Lower leg skin (tissue), 4 donors: ENCODE measurements around the gene EPHA6. TPM values are rescaled to one million over a fixed set of nuclear protein-coding genes. Genes with fewer than 3 reads are reported as not detected.

Source experiments
- DNase-seq, 2 donors: peaks; one replicate each; pipeline ENCODE4 v3.0.0-alpha.2; 2019; ENCODE audit warnings: low spot score in 2 of 2
- H3K4me3 ChIP-seq: fragments of 200-600 bp; sonication (generic); 2 replicates; pipeline ENCODE4 v1.5.1; 2017; ENCODE audit warnings: mild to moderate bottlenecking, low read depth; ENCODE audit not compliant: poor library complexity, severe bottlenecking
- CTCF ChIP-seq, 3 donors: fragments of 450-650 bp; IDR thresholded peaks; one replicate each; pipeline ENCODE4 v1.5.1; 2016; ENCODE audit warnings: antibody characterized with exemption in 3 of 3, mild to moderate bottlenecking in 3 of 3, moderate library complexity in 2 of 3
- POLR2A ChIP-seq, 2 donors: fragments of 450-650 bp; IDR thresholded peaks; one replicate each; pipeline ENCODE4 v1.6.1; 2016 to 2017; ENCODE audit warnings: antibody characterized with exemption in 2 of 2, mild to moderate bottlenecking in 1 of 2, moderate library complexity in 1 of 2
- WGBS, 2 donors: methylation state at CpG; one replicate each; pipeline ENCODE4 v1.1.5; 2018; 5-methylcytosine and 5-hydroxymethylcytosine counted together
- intact Hi-C: fragments of 100-400 bp; cut with DNase I; formaldehyde crosslinking; loops from one replicate; pipeline ENCODE4 v1.15.0; 2023; ENCODE audit warnings: low total_unique reads
- total RNA-seq, 4 donors: library from RNA; depleted of rRNA; stranded (reverse); fragments of >200 nt; gene quantifications; one replicate each; pipeline ENCODE4 v1.1.0, GENCODE V29; 2016

Gene EPHA6
- under 1 TPM in 1 of 4 donors, not detected in 3; 0.23 TPM for total RNA-seq

- TF ChIP-seq POLR2A (IDR thresholded peaks at IDR 0.05) (no peak), CTCF (IDR thresholded peaks at IDR 0.05) (no peak)
- DNase-seq, result peak in 1 of 2 donors; percentile 84
- WGBS, 2 donors, result 1 to 2% methylated on average over 42 to 45 of the region's 83 CpGs
- intact Hi-C loops, result no loop called here
- peak within 1 kb of the TSS; percentile 45 for H3K4me3 ChIP-seq
Observed at GRCh38 chr3:96813820-96814650, at the start of gene EPHA6. Gene EPHA6, plus strand, starts transcription at chr3:96814594.

DNA sequence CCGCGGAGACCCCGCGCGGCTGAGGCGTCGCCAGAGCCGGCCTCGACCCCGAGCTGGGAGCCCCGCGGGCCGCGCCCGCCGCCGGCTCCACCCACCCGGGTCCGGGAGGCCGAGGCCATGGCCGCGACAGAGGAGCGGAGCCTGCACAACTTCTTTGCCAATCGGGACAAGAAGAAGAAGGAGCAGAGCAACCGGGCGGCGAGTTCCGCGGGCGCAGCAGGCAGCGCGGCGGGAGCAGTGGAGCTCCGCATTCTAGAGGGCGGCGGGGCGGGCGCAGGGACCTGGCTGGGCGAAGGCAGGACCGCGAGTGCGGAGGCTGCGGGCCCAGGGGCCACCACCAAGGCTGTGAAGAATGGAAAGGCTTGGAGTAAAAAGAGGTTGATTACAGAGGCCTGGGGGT is 37.6 kb upstream of the EPHA6 start:
- DNase-seq, result no peak
- H3K4me3 ChIP-seq, result no peak overlapping the region
- intact Hi-C loops, result no loop called here
- TF ChIP-seq POLR2A (IDR thresholded peaks at IDR 0.05), result no peak
- no peak for TF ChIP-seq CTCF (IDR thresholded peaks at IDR 0.05)
- WGBS, 2 donors, result 86 to 88% methylated on average over 43 of the region's 43 CpGs

- DNase-seq, result no peak
Observed at GRCh38 chr3:96779810-96780209, 34.6 kb upstream of the EPHA6 start.

GRCh38 chr3:96796101-96796500 is 18.3 kb upstream of the EPHA6 start:
- DNase-seq, result no peak
- H3K4me3 ChIP-seq, result no peak overlapping the region
- WGBS, 2 donors, result 92% methylated on average over 5 of the region's 5 CpGs
- TF ChIP-seq CTCF (IDR thresholded peaks at IDR 0.05), result no peak
- TF ChIP-seq POLR2A (IDR thresholded peaks at IDR 0.05), result no peak
- intact Hi-C loops, result no loop called here

More at GRCh38 chr3:96779810-96780209, 34.6 kb upstream of the EPHA6 start:
- 74 to 85% methylated on average over 5 to 6 of the region's 6 CpGs for whole genome bisulfite sequencing, 2 donors
- no peak overlapping the region for H3K4me3 ChIP-seq
- TF ChIP-seq CTCF (IDR thresholded peaks at IDR 0.05), result no peak
- no peak for TF ChIP-seq POLR2A (IDR thresholded peaks at IDR 0.05)
- intact Hi-C loops, result no loop called here

GRCh38 chr3:96803870-96804269 is 10.5 kb upstream of the EPHA6 start:
- no peak for DNase-seq
- H3K4me3 ChIP-seq, result no peak overlapping the region
- TF ChIP-seq CTCF (IDR thresholded peaks at IDR 0.05) (no peak), POLR2A (IDR thresholded peaks at IDR 0.05) (no peak)
- 58 to 71% methylated on average over 1 of the region's 1 CpG for WGBS, 2 donors
- intact Hi-C loops, result no loop called here
